ENCODE results near the gene URM1. TPM values are rescaled to one million over a fixed set of nuclear protein-coding genes. Genes with fewer than 3 reads are reported as not detected.

URM1 gene
- total RNA-seq, 2 donors from 2014 or later = 36.4 to 77.9 TPM

DNA sequence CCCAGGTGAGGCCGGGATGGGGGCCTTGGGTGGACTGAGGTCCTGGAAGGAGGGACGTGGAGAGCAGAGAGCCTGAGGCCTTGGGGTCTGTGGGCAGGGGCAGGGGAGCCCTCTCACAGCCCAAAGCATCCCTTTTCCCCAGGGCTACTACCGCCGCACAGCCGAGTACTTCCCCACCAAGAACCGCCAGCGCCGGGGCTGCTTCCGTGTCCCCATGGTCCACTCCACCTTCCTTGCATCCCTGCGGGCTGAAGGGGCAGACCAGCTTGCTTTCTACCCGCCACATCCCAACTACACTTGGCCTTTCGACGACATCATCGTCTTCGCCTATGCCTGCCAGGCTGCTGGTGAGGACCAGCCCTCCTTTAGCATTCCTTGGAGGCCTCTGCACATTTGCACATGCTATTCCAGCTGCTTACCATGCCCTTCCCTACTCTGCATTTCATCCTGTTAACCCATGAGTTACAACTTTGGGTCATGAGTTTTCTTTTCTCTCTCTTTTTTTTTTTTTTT lies 53.1 kb downstream of the URM1 start:
- no peaks in the 10 kb centered on the region for H3K36me3 Mint-ChIP-seq
- no peak overlapping the region for H3K27ac Mint-ChIP-seq
- ATAC-seq = no peak
- H3K9me3 Mint-ChIP-seq = no peaks in the 10 kb centered on the region
- no peak for DNase-seq (ENCODE audit: low spot score in 2 of 2)

DNA sequence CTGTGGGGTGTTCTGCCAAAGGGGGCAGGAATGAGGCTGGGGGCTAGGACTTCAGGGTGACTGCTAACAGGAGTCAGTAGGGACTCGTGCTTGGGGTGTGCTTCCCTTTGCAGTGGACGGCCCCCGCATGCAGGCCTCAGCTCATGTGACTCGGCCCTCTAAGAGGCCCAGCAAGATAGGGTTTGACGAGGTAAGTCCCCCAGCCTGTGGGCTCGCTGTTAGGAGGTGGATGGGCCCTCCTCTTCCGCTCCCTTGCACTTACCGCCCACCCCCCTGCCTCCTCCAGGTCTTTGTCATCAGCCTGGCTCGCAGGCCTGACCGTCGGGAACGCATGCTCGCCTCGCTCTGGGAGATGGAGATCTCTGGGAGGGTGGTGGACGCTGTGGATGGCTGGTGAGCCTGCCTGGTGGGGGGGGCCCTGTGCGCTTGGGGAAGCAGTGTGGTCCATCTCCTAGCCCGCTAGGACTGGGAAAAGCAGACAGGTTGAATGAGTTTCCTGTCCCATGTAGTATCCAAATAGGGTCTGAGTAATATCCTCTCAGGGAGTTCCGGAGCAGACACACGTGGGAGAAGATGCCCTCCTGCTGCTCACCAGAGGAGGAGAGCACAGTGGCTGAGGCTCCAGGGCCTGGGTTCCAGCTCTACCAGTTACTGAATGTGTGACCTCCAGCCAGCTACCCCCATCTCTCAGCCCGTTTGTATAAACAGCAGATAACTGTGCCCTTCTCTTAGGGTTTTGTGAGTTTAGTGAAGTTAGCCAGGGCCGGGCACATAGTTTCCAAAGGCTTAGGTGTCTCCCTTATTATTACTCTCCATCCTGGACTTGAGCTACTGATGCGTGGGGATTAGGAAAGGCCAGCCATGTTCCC lies 57.7 kb downstream of the URM1 start:
- DNase-seq (ENCODE audit: low spot score in 2 of 2) = no peak
- Mint-ChIP-seq H3K9me3 (no peaks in the 10 kb centered on the region), H3K36me3 (no peaks in the 10 kb centered on the region), H3K27ac (no peak overlapping the region)
- ATAC-seq = no peak

- H3K9me3 Mint-ChIP-seq = no peaks in the 10 kb centered on the region
- no peak for ATAC-seq
- H3K27ac Mint-ChIP-seq = no peak overlapping the region
Observed at GRCh38 chr9:128429513-128430086, 58.4 kb downstream of the URM1 start.

GRCh38 chr9:128431207-128431606 lies 60.0 kb downstream of the URM1 start:
- ATAC-seq (no peak), DNase-seq (ENCODE audit: low spot score in 2 of 2) (no peak)
- Mint-ChIP-seq H3K27ac (no peak overlapping the region), H3K9me3 (no peaks in the 10 kb centered on the region), H3K36me3 (no peaks in the 10 kb centered on the region)

More at GRCh38 chr9:128429513-128430086, 58.4 kb downstream of the URM1 start:
- no peaks in the 10 kb centered on the region for H3K36me3 Mint-ChIP-seq
- DNase-seq (ENCODE audit: low spot score in 2 of 2) = no peak

DNA sequence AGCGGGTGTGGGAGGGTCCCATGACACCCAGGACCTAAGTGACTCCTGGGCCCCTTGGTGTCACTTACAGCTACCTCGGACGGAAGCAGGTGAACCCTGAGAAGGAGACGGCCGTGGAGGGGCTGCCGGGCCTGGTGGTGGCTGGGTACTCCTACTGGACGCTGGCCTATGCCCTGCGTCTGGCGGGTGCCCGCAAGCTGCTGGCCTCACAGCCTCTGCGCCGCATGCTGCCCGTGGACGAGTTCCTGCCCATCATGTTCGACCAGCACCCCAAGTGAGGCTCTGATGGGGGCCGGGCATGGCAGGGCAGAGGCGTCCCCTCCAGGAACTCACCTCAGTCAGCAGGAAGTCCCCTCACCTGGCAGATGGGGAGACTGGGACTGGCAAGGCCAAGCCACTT lies 63.2 kb downstream of the URM1 start:
- no peak for ATAC-seq
- Mint-ChIP-seq H3K27ac (no peak overlapping the region), H3K36me3 (no peaks in the 10 kb centered on the region), H3K9me3 (no peaks in the 10 kb centered on the region)
- DNase-seq (ENCODE audit: low spot score in 2 of 2) = no peak

DNA sequence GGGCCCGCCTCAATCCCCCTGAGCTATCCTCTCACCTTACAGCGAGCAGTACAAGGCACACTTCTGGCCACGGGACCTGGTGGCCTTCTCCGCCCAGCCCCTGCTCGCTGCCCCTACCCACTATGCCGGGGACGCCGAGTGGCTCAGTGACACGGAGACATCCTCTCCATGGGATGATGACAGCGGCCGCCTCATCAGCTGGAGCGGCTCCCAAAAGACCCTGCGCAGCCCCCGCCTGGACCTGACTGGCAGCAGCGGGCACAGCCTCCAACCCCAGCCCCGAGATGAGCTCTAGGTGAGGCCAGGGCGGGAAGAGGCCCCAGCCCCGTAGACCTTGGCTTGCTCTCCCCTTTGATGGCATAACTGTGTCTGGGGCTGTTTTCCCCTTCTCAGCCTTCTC lies 64.4 kb downstream of the URM1 start:
- ATAC-seq = no peak

GRCh38 chr9:128438343-128439109 lies 67.4 kb downstream of the URM1 start:
- Mint-ChIP-seq H3K27ac (no peak overlapping the region), H3K9me3 (no peaks in the 10 kb centered on the region), H3K36me3 (no peaks in the 10 kb centered on the region)
- ATAC-seq (peak; percentile 97 to 99), DNase-seq (ENCODE audit: low spot score in 2 of 2) (peak; percentile 82 to 93)

More for the DNA sequence above, 64.4 kb downstream of the URM1 start:
- Mint-ChIP-seq H3K9me3 (no peaks in the 10 kb centered on the region), H3K36me3 (no peaks in the 10 kb centered on the region), H3K27ac (no peak overlapping the region)
- DNase-seq (ENCODE audit: low spot score in 2 of 2) = no peak

DNA sequence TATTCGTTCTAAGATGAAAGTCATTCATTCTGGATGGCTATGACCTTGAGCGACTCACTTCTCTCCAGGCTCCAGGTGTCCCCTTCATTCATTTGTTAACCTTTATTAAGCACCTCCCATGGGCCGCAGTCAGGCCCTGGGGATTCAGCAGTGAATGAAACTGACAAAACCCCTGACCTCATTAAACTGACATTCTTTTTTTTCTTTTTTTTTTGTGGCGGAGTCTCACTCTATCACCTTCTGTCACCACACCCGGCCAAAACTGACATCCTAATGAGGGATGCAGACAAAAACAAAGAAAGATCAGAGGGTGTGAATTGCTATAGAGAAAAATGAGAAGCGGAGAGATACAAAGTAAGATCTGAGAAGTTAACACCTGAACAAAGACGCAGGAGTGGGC lies 68.1 kb downstream of the URM1 start:
- Mint-ChIP-seq H3K27ac (no peak overlapping the region), H3K9me3 (no peaks in the 10 kb centered on the region)
- ATAC-seq = no peak

More for the DNA sequence above, 68.1 kb downstream of the URM1 start:
- H3K36me3 Mint-ChIP-seq = no peaks in the 10 kb centered on the region
- DNase-seq (ENCODE audit: low spot score in 2 of 2) = no peak

Other genes starting within 250 kb of the URM1 start
- 10 to 100 TPM in 1 of 2 donors, 1 to 10 TPM in 1; 6.6 to 50.6 TPM for gene PTGES2, start 243.6 kb upstream of the URM1 start, total RNA-seq
- not detected for gene LCN2, start 221.9 kb upstream of the URM1 start, total RNA-seq
- gene BBLN, start 211.1 kb upstream of the URM1 start, total RNA-seq = 10 to 100 TPM; 67.6 to 82.2 TPM
- 100 to 1,000 TPM in 1 of 2 donors, 10 to 100 TPM in 1; 60.1 to 111 TPM for gene CIZ1, start 179.8 kb upstream of the URM1 start, total RNA-seq
- gene DNM1, start 168.0 kb upstream of the URM1 start, total RNA-seq = 1 to 10 TPM; 1.6 to 5.1 TPM
- gene GOLGA2, start 95.4 kb upstream of the URM1 start, total RNA-seq = 10 to 100 TPM; 46.2 to 54.3 TPM
- 10 to 100 TPM; 15.6 to 16.9 TPM for gene SWI5, start 95.1 kb upstream of the URM1 start, total RNA-seq
- 10 to 100 TPM; 25.6 to 35.9 TPM for gene TRUB2, start 48.9 kb upstream of the URM1 start, total RNA-seq
- gene COQ4, start 48.5 kb upstream of the URM1 start, total RNA-seq = 10 to 100 TPM; 33.9 to 38.3 TPM
- 10 to 100 TPM in 1 of 2 donors, 1 to 10 TPM in 1; 9.4 to 10.2 TPM for gene SLC27A4, start 30.8 kb upstream of the URM1 start, total RNA-seq
- 1 to 10 TPM; 1.2 to 3.2 TPM for gene CERCAM, start 49.5 kb downstream of the URM1 start, total RNA-seq
- 10 to 100 TPM; 67.9 to 70.7 TPM for gene ODF2, start 84.6 kb downstream of the URM1 start, total RNA-seq
- 10 to 100 TPM; 51.4 to 57.0 TPM for gene GLE1, start 133.3 kb downstream of the URM1 start, total RNA-seq
- gene SPTAN1, start 181.2 kb downstream of the URM1 start, total RNA-seq = 100 to 1,000 TPM; 242 to 278 TPM

All from activated naive CD4-positive, alpha-beta T cell treated with anti-CD3 and anti-CD28 coated beads, Interleukin-2, amount 50 U/mL, for 72 hours (primary cell).